Measurements from ENCODE around the gene CCP110. TPM values are rescaled to one million over a fixed set of nuclear protein-coding genes. Genes with fewer than 3 reads are reported as not detected.
A peak's percentile ranks its signal among the peaks of the same experiment; 100 is the strongest.
"Not testable (repeated sequence)": the region's sequence is repeated elsewhere in the genome, so short reads cannot be mapped to it uniquely, and the experiment has no call there.

The CCP110 gene
- total RNA-seq, 1 donor from 2014 or later = 14.7 TPM

GRCh38 chr16:19542138-19542821 is 18.5 kb downstream of the CCP110 start:
- H3K9me3 Mint-ChIP-seq (ENCODE audit: unreplicated experiment) = peaks cover 2% of the 10 kb centered on the region
- Histone ChIP-seq H3K36me3 (ENCODE audit: insufficient read depth, low read length) (peaks cover 9% of the 10 kb centered on the region), H3K27ac (ENCODE audit: low read depth, low read length) (no peak overlapping the region), H3K27me3 (ENCODE audit: insufficient read depth, low read length) (no peaks in the 10 kb centered on the region), H3K4me3 (ENCODE audit: insufficient read depth, low read depth, low read length) (no peak overlapping the region), H3K9me3 (ENCODE audit: insufficient read depth, low read depth, low read length) (no peaks in the 10 kb centered on the region), H4K20me1 (ENCODE audit: insufficient read depth, low read length) (no peaks in the 10 kb centered on the region), H3K4me1 (ENCODE audit: insufficient read depth, low read length) (no peaks in the 10 kb centered on the region), H2AFZ (ENCODE audit: low read depth, low read length) (no peak overlapping the region), H3K9ac (ENCODE audit: low read length) (no peak overlapping the region), H3K79me2 (ENCODE audit: insufficient read depth, low read length) (no peaks in the 10 kb centered on the region), H3K4me2 (ENCODE audit: low read length) (no peak overlapping the region)
- TF ChIP-seq CTCF (IDR thresholded peaks at IDR 0.05; ENCODE audit: insufficient read depth, low read depth, low read length) (no peak), EZH2 (IDR thresholded peaks at IDR 0.05; ENCODE audit: insufficient read depth, low read length) (no peak)
- no peak for FAIRE-seq
- DNase-seq (ENCODE audit: low read depth) = peak; percentile 2
- H3K4me3 Mint-ChIP-seq (ENCODE audit: unreplicated experiment) = no peak overlapping the region
- peaks cover 20% of the 10 kb centered on the region for H3K36me3 Mint-ChIP-seq (ENCODE audit: low read depth, unreplicated experiment)
- no peak overlapping the region for H3K27ac Mint-ChIP-seq (ENCODE audit: unreplicated experiment)
- H3K4me1 Mint-ChIP-seq (ENCODE audit: low read depth, unreplicated experiment) = no peaks in the 10 kb centered on the region
- no peaks in the 10 kb centered on the region for H3K27me3 Mint-ChIP-seq (ENCODE audit: low read depth, unreplicated experiment)

- DNase-seq (ENCODE audit: low read depth); H3K27ac ChIP-seq (ENCODE audit: low read depth, low read length); H3K9me3 Mint-ChIP-seq (ENCODE audit: unreplicated experiment); H2AFZ ChIP-seq (ENCODE audit: low read depth, low read length); H3K4me2 ChIP-seq (ENCODE audit: low read length); H3K9ac ChIP-seq (ENCODE audit: low read length); H3K9me3 ChIP-seq (ENCODE audit: insufficient read depth, low read depth, low read length); H3K27me3 ChIP-seq (ENCODE audit: insufficient read depth, low read length); H3K79me2 ChIP-seq (ENCODE audit: insufficient read depth, low read length); H3K4me3 ChIP-seq (ENCODE audit: insufficient read depth, low read depth, low read length); H4K20me1 ChIP-seq (ENCODE audit: insufficient read depth, low read length); H3K27ac Mint-ChIP-seq (ENCODE audit: unreplicated experiment); H3K4me1 ChIP-seq (ENCODE audit: insufficient read depth, low read length); H3K4me3 Mint-ChIP-seq (ENCODE audit: unreplicated experiment); H3K4me1 Mint-ChIP-seq (ENCODE audit: low read depth, unreplicated experiment); H3K27me3 Mint-ChIP-seq (ENCODE audit: low read depth, unreplicated experiment); FAIRE-seq: not testable (repeated sequence)
- H3K36me3 ChIP-seq (ENCODE audit: insufficient read depth, low read length) = peaks cover 12% of the 10 kb centered on the region
- peaks cover 20% of the 10 kb centered on the region for H3K36me3 Mint-ChIP-seq (ENCODE audit: low read depth, unreplicated experiment)
Observed at GRCh38 chr16:19543278-19543996, 19.7 kb downstream of the CCP110 start.

GRCh38 chr16:19548144-19548543 is 24.4 kb downstream of the CCP110 start:
- peaks cover 9% of the 10 kb centered on the region for H3K36me3 Mint-ChIP-seq (ENCODE audit: low read depth, unreplicated experiment)
- FAIRE-seq = no peak
- H3K9me3 Mint-ChIP-seq (ENCODE audit: unreplicated experiment) = peaks cover 2% of the 10 kb centered on the region
- peaks cover 1% of the 10 kb centered on the region for H3K4me1 Mint-ChIP-seq (ENCODE audit: low read depth, unreplicated experiment)
- no peak overlapping the region for H3K4me3 Mint-ChIP-seq (ENCODE audit: unreplicated experiment)
- Histone ChIP-seq H3K4me3 (ENCODE audit: insufficient read depth, low read depth, low read length) (no peak overlapping the region), H3K9ac (ENCODE audit: low read length) (no peak overlapping the region), H3K9me3 (ENCODE audit: insufficient read depth, low read depth, low read length) (no peaks in the 10 kb centered on the region), H3K79me2 (ENCODE audit: insufficient read depth, low read length) (no peaks in the 10 kb centered on the region), H3K4me1 (ENCODE audit: insufficient read depth, low read length) (no peaks in the 10 kb centered on the region), H3K36me3 (ENCODE audit: insufficient read depth, low read length) (peaks cover 12% of the 10 kb centered on the region), H3K27me3 (ENCODE audit: insufficient read depth, low read length) (no peaks in the 10 kb centered on the region), H2AFZ (ENCODE audit: low read depth, low read length) (no peak overlapping the region), H4K20me1 (ENCODE audit: insufficient read depth, low read length) (no peaks in the 10 kb centered on the region), H3K27ac (ENCODE audit: low read depth, low read length) (no peak overlapping the region), H3K4me2 (ENCODE audit: low read length) (no peak overlapping the region)
- no peak for TF ChIP-seq CTCF (IDR thresholded peaks at IDR 0.05; ENCODE audit: insufficient read depth, low read depth, low read length)
- no peak for TF ChIP-seq EZH2 (IDR thresholded peaks at IDR 0.05; ENCODE audit: insufficient read depth, low read length)
- no peak for DNase-seq (ENCODE audit: low read depth)
- H3K27ac Mint-ChIP-seq (ENCODE audit: unreplicated experiment) = no peak overlapping the region
- H3K27me3 Mint-ChIP-seq (ENCODE audit: low read depth, unreplicated experiment) = no peaks in the 10 kb centered on the region
